ENCODE data around the gene KRTAP5-4. TPM values are rescaled to one million over a fixed set of nuclear protein-coding genes. Genes with fewer than 3 reads are reported as not detected.

KRTAP5-4 gene
- not detected in 2 replicates for total RNA-seq

DNA sequence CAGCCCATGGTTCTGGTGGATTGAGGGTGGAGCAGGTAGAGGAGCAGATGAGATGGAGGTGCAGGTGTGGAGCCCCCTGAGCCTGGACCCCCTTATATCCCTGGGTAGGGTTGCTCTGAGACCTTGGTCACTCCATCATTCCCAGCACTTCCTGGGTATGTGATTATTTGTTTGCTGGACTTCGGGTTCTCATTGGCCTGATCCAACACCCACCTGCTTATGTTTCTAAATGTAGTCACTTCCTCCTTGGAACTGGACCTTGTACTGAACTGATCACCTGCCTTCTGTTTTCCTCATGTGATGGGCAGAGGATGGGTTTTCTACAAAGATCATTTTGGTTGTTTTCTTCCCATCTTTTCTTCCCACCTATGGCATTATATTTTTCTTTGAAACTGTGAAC is at the start of gene KRTAP5-4:
Gene KRTAP5-4 (minus strand): TSS at position 53 of the 400 bp plus-strand sequence. CDS start 45 bp downstream, at position 8.

DNA sequence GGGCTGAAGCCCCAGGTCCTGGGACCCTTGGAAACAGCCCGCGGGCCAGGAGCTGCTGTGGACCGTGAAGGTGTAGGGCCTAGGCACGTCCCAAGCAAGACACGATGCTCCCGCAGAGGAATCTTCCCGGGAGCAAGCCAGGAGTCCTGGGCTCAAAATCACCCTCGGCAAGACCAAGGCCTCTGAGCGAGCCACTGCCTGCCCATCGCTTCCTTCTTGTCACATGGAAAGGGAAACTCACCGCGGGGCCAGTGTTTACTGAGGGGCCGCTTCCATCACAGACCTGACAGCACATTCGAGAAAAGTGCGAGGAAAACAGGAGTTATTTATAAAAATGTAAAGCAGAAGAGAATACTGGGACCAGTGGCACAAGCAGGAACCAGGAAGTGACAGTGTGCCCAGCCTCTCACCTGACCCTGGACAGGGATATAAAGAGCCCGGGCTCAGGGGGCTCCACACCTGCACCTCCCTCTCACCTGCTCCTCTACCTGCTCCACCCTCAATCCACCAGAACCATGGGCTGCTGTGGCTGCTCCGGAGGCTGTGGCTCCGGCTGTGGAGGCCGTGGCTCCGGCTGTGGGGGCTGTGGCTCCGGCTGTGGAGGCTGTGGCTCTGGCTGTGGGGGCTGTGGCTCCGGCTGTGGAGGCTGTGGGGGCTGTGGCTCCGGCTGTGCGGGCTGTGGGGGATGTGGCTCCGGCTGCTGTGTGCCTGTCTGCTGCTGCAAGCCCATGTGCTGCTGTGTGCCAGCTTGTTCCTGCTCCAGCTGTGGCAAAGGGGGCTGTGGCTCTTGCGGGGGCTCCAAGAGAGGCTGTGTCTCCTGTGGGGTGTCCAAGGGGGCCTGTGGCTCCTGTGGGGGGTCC is 7.6 kb upstream of the KRTAP5-4 start, which contains the start of gene KRTAP5-5:
Gene KRTAP5-5 (plus strand): TSS at position 450 of the 860 bp plus-strand sequence. CDS start 66 bp downstream, at position 516.

GRCh38 chr11:1608363-1608762 is 13.6 kb downstream of the KRTAP5-4 start, which contains the start of gene KRTAP5-3:
TSS of gene KRTAP5-3 (minus strand) at chr11:1608463. CDS start at chr11:1608385, 78 bp downstream.

GRCh38 chr11:1597994-1598380 is 24.0 kb downstream of the KRTAP5-4 start, which contains the start of gene KRTAP5-2:
TSS of gene KRTAP5-2 (minus strand) at chr11:1598294. CDS start at chr11:1598250, 44 bp downstream.

GRCh38 chr11:1584661-1585370 is 37.1 kb downstream of the KRTAP5-4 start, which contains the start of gene KRTAP5-1:
TSS of gene KRTAP5-1 (minus strand) at chr11:1585283. CDS start at chr11:1585249, 34 bp downstream.

GRCh38 chr11:1572197-1573076 is 49.5 kb downstream of the KRTAP5-4 start, which contains the start of gene DUSP8:
TSS of gene DUSP8 (minus strand) at chr11:1572271. CDS start at chr11:1565826, 6,445 bp downstream.

Other genes starting within 250 kb of the KRTAP5-4 start
- gene BRSK2, start 232.2 kb downstream of the KRTAP5-4 start, total RNA-seq, result 3.0 TPM in 1 of 2 replicates, not detected in the other
- 13.4 and 19.2 TPM in 2 replicates for gene MOB2, start 135.4 kb downstream of the KRTAP5-4 start, total RNA-seq
- gene DUSP8, start 49.9 kb downstream of the KRTAP5-4 start, total RNA-seq, result under 0.01 and 2.2 TPM in 2 replicates
- not detected in 2 replicates for gene KRTAP5-1, start 36.9 kb downstream of the KRTAP5-4 start, total RNA-seq
- not detected in 2 replicates for gene KRTAP5-2, start 23.8 kb downstream of the KRTAP5-4 start, total RNA-seq
- not detected in 2 replicates for gene KRTAP5-3, start 13.7 kb downstream of the KRTAP5-4 start, total RNA-seq
- not detected in 2 replicates for gene KRTAP5-5, start 7.6 kb upstream of the KRTAP5-4 start, total RNA-seq
- gene KRTAP5-6, start 75.1 kb upstream of the KRTAP5-4 start, total RNA-seq, result not detected in 2 replicates
- gene IFITM10, start 128.5 kb upstream of the KRTAP5-4 start, total RNA-seq, result 0.13 and 0.48 TPM in 2 replicates
- gene CTSD, start 141.8 kb upstream of the KRTAP5-4 start, total RNA-seq, result 338 and 389 TPM in 2 replicates
- gene SYT8, start 212.9 kb upstream of the KRTAP5-4 start, total RNA-seq, result 0.39 TPM in 1 of 2 replicates, not detected in the other
- 6.0 TPM in 1 of 2 replicates, not detected in the other for gene TNNI2, start 216.8 kb upstream of the KRTAP5-4 start, total RNA-seq
- gene LSP1, start 230.9 kb upstream of the KRTAP5-4 start, total RNA-seq, result 1.2 and 2.2 TPM in 2 replicates

Data from epithelial cell of alveolus of lung (primary cell).